Endothelial cell of umbilical vein (primary cell): ENCODE data around the gene CYP1B1. TPM values are rescaled to one million over a fixed set of nuclear protein-coding genes. Genes with fewer than 3 reads are reported as not detected.

Experiments
- BruUV-seq: library from RNA; stranded (reverse); fragments of 400-500 nt; replicated peaks from 2 replicates; lab custom pipeline; 2021; lab: Mats Ljungman, UMichigan
- CTCF ChIA-PET: fragments of 300-600, 350-600 bp; sonication (Branson Sonifier 250); formaldehyde crosslinking; loops from one replicate; lab custom pipeline; 2021; ENCODE audit warnings: antibody characterized with exemption, inconsistent platforms; lab: Charles Lee
- POLR2A ChIA-PET: fragments of 300-600, 350-600 bp; sonication (Branson Sonifier 250); formaldehyde crosslinking; loops from one replicate; lab custom pipeline; 2021; ENCODE audit warnings: antibody characterized with exemption, inconsistent platforms; lab: Charles Lee
- DNase-seq: peaks from one replicate; pipeline ENCODE4 v3.0.0-alpha.2; 2011; ENCODE audit warnings: low read depth, low spot score
- FAIRE-seq: peaks from 2 replicates; lab custom pipeline; 2011; peaks lifted over from hg19 to GRCh38; lab: Jason Lieb, UNC
- H2AFZ ChIP-seq: 2 replicates; pipeline ENCODE4 v1.6.0; 2012; ENCODE audit warnings: low read depth, low read length, control low read depth, inconsistent platforms
- H3K27ac ChIP-seq: 2 replicates; pipeline ENCODE4 v1.5.1; 2011; ENCODE audit warnings: low read depth, mild to moderate bottlenecking, control low read depth, low read length, moderate library complexity; ENCODE audit not compliant: insufficient read depth
- H3K27me3 ChIP-seq, 2 experiments: 2 replicates each; pipeline versions ENCODE4 v1.6.0 to v1.6.1; 2011; ENCODE audit warnings: low read length in 2 of 2, mixed read lengths in 1 of 2; ENCODE audit not compliant: control insufficient read depth in 2 of 2, insufficient read depth in 2 of 2
- H3K36me3 ChIP-seq, 2 experiments: 2 replicates in 1 of 2; 3 replicates in 1 of 2; pipeline ENCODE4 v1.5.1; 2011; ENCODE audit warnings: low read length in 2 of 2, mild to moderate bottlenecking in 1 of 2, moderate library complexity in 1 of 2; ENCODE audit not compliant: control insufficient read depth in 2 of 2, insufficient read depth in 2 of 2; ENCODE audit errors: extremely low read depth in 1 of 2
- H3K4me1 ChIP-seq: 3 replicates; pipeline ENCODE4 v1.5.1; 2011; ENCODE audit warnings: mild to moderate bottlenecking, low read length; ENCODE audit not compliant: control insufficient read depth, insufficient read depth; ENCODE audit errors: extremely low read depth
- H3K4me2 ChIP-seq: 2 replicates; pipeline ENCODE4 v1.6.1; 2011; ENCODE audit warnings: low read length, control low read depth, mixed read lengths; ENCODE audit not compliant: insufficient read depth
- H3K4me3 ChIP-seq, 3 experiments: fragments of 200-600 bp in 1 of 3; sonication (generic), shearing (Covaris generic) in 1 of 3; replicated peaks in 1 of 3; 2 replicates each; pipeline ENCODE4 v1.5.1; 2011 to 2016; ENCODE audit warnings: control low read depth in 3 of 3, low read length in 3 of 3, mild to moderate bottlenecking in 2 of 3, inconsistent platforms in 1 of 3, low read depth in 1 of 3, moderate library complexity in 1 of 3; ENCODE audit not compliant: insufficient read depth in 1 of 3
- H3K79me2 ChIP-seq: 2 replicates; pipeline ENCODE4 v1.6.0; 2012; ENCODE audit warnings: low read length, inconsistent platforms; ENCODE audit not compliant: control insufficient read depth, insufficient read depth
- H3K9ac ChIP-seq: replicated peaks from 2 replicates; pipeline ENCODE3; 2011; ENCODE audit warnings: low read length, control low read depth; ENCODE audit not compliant: insufficient read depth; ENCODE audit errors: extremely low read depth
- H3K9me1 ChIP-seq: replicated peaks from 3 replicates; pipeline ENCODE4 v1.6.0; 2011; ENCODE audit warnings: mild to moderate bottlenecking, low read length; ENCODE audit not compliant: control insufficient read depth, insufficient read depth; ENCODE audit errors: extremely low read depth
- H3K9me3 ChIP-seq: replicated peaks from 2 replicates; pipeline ENCODE4 v1.5.1; 2012; ENCODE audit warnings: low read length, inconsistent platforms; ENCODE audit not compliant: control insufficient read depth, insufficient read depth
- H4K20me1 ChIP-seq: replicated peaks from 2 replicates; pipeline ENCODE3; 2011; ENCODE audit warnings: mild to moderate bottlenecking, low read length; ENCODE audit not compliant: control insufficient read depth, insufficient read depth; ENCODE audit errors: extremely low read depth
- EZH2 ChIP-seq: IDR thresholded peaks from 2 replicates; pipeline ENCODE4 v1.6.1; 2012; ENCODE audit warnings: borderline replicate concordance, low read depth, mild to moderate bottlenecking, moderate library complexity, low read length, inconsistent platforms; ENCODE audit not compliant: severe bottlenecking
- FOS ChIP-seq: IDR thresholded peaks from 2 replicates; pipeline ENCODE4 v1.6.1; 2011; ENCODE audit warnings: mild to moderate bottlenecking, low read length, moderate library complexity, borderline replicate concordance; ENCODE audit not compliant: insufficient read depth
- GATA2 ChIP-seq: IDR thresholded peaks from 2 replicates; pipeline ENCODE4 v1.7.0; 2011; ENCODE audit warnings: low read depth, mild to moderate bottlenecking, moderate library complexity, mixed read lengths, low read length; ENCODE audit not compliant: insufficient read length, insufficient read depth
- JUN ChIP-seq: IDR thresholded peaks from 2 replicates; pipeline ENCODE4 v1.6.1; 2011; ENCODE audit warnings: borderline replicate concordance, low read depth; ENCODE audit not compliant: insufficient read length, insufficient read depth
- MYC ChIP-seq: IDR thresholded peaks from one replicate; pipeline ENCODE4 v1.6.1; 2011; ENCODE audit warnings: mild to moderate bottlenecking, low read depth, low read length
- POLR2A ChIP-seq: IDR thresholded peaks from 2 replicates; pipeline ENCODE4 v1.6.1; 2012; ENCODE audit warnings: low read depth, mild to moderate bottlenecking, control low read depth, low read length
- POLR2AphosphoS5 ChIP-seq: IDR thresholded peaks from 2 replicates; pipeline ENCODE4 v1.6.1; 2012; ENCODE audit warnings: low read depth, mild to moderate bottlenecking, control low read depth, low read length, moderate library complexity; ENCODE audit not compliant: insufficient read depth
- dilution Hi-C: fragments of 300-500 bp; cut with MboI; formaldehyde crosslinking; loops from one replicate; pipeline ENCODE4 v1.15.0; 2019; ENCODE audit warnings: low sequenced_read_pairs; ENCODE audit not compliant: extremely low pct_ligation_motif_present
- intact Hi-C: fragments of 100-400 bp; cut with micrococcal nuclease; formaldehyde crosslinking; loops from one replicate; pipeline ENCODE4 v1.10.0; 2022
- polyA plus RNA-seq, 4 experiments: library from polyadenylated mRNA; depleted of rRNA in 3 of 4; stranded (reverse) in 3 of 4; unstranded in 1 of 4; fragments of >200 nt; gene quantifications; 2 replicates each; pipeline versions ENCODE4 v1.2.1 to v1.2.3, GENCODE V29; 2011 to 2012; ENCODE audit warnings: missing spikeins in 1 of 4
- total RNA-seq: library from RNA; stranded (reverse); gene quantifications from 2 replicates; pipeline ENCODE4 v1.2.3, GENCODE V29; 2021
- TF ChIP-seq, protein P1 (sequence below): IDR thresholded peaks from 2 replicates; pipeline ENCODE4 v1.6.1; 2011; ENCODE audit not compliant: insufficient read depth, insufficient read length

The CYP1B1 gene
- total and polyA plus RNA-seq, 2 donors (not counting 3 experiments of a cell fraction or from before 2014, with no cell fraction given), result 0.01 TPM; not detected in 1

DNA sequence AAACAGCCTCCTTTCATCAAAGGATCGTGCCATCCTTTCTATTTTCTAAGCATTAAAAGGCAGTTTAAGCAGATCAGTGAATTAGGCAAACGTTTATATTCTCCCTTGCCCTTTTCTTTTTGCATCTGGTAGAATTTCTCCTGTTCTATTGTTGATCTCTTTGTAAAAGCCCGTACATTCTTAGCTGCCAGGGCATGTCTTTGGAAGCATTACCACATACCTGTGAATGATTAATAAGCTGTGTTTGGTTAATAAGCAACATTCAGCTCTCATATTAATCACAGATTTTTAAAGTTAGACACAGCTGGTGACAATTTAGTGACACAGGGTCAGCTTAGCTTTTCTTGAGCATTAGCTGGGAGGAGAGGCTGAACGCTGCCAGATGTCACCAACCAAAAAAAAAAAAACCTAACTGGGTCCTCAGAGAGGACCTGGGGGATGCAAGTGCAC lies 33.8 kb upstream of the CYP1B1 start:
- H2AFZ ChIP-seq, result no peak overlapping the region
- H3K79me2 ChIP-seq, result no peaks in the 10 kb centered on the region
- H3K9ac ChIP-seq, result no peak overlapping the region
- H3K36me3 ChIP-seq, result no peaks in the 10 kb centered on the region
- peaks cover 5% of the 10 kb centered on the region for H3K4me1 ChIP-seq
- H3K9me1 ChIP-seq, result no peaks in the 10 kb centered on the region
- ChIA-PET CTCF (interaction anchor here (1.0 to 1.4 kb wide), 4 partner anchors 12 to 165 kb away, joined by 3 to 4 read pairs (median 4); no protein-coding TSS in a partner anchor), POLR2A (interaction anchor here (0.7 kb wide), 1 partner anchor 21 kb away, joined by 3 read pairs; no protein-coding TSS in a partner anchor)
- DNase-seq (no peak), FAIRE-seq (no peak)
- no TSS peak for BruUV-seq
- dilution Hi-C loops, result no loop called here
- H3K4me2 ChIP-seq, result no peak overlapping the region
- no peaks in the 10 kb centered on the region for H4K20me1 ChIP-seq
- peaks cover 0 to 10% of the 10 kb centered on the region in 2 experiments for H3K27me3 ChIP-seq
- H3K9me3 ChIP-seq, result no peaks in the 10 kb centered on the region
- intact Hi-C loops, result no loop called here
- no peak overlapping the region for H3K4me3 ChIP-seq
- no peak overlapping the region for H3K27ac ChIP-seq
- TF ChIP-seq POLR2AphosphoS5, result no peak
- TF ChIP-seq FOS, result no peak
- TF ChIP-seq GATA2, result no peak
- no peak for TF ChIP-seq MYC
- no peak for TF ChIP-seq POLR2A
- no peak for TF ChIP-seq EZH2
- TF ChIP-seq JUN, result no peak
- TF ChIP-seq, protein P1, sequence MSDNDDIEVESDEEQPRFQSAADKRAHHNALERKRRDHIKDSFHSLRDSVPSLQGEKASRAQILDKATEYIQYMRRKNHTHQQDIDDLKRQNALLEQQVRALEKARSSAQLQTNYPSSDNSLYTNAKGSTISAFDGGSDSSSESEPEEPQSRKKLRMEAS, result no peak
